HL-60 (cell line): ENCODE measurements around the gene DNAJB4.

ENCODE experiments used
- DNase-seq, 2 experiments: peaks; one replicate each; pipeline ENCODE4 v3.0.0-alpha.2; 2010 to 2020; ENCODE audit warnings: low read depth in 1 of 2, low spot score in 1 of 2
- H3K27ac ChIP-seq: fragments of 250-450 bp; sonication (Bioruptor Pico); replicated peaks from 2 replicates; pipeline ENCODE4 v1.5.1; 2020; ENCODE audit warnings: mild to moderate bottlenecking, moderate library complexity
- H3K27me3 ChIP-seq: fragments of 250-450 bp; sonication (Bioruptor Pico); 2 replicates; pipeline ENCODE4 v1.5.1; 2021; ENCODE audit warnings: mild to moderate bottlenecking, moderate library complexity; ENCODE audit not compliant: insufficient read depth, poor library complexity, severe bottlenecking
- H3K4me3 ChIP-seq: replicated peaks from 2 replicates; pipeline ENCODE4 v1.5.1; 2011; ENCODE audit warnings: mild to moderate bottlenecking, control low read depth, low read length; ENCODE audit not compliant: insufficient read depth
- CTCF ChIP-seq: IDR thresholded peaks from one replicate; pipeline ENCODE4 v1.5.1; 2011; ENCODE audit warnings: low read length, control low read depth, inconsistent platforms; ENCODE audit not compliant: insufficient read depth
- GABPA ChIP-seq: IDR thresholded peaks from 2 replicates; pipeline ENCODE4 v1.6.1; 2012; ENCODE audit warnings: low read depth
- POLR2AphosphoS5 ChIP-seq: IDR thresholded peaks from 2 replicates; pipeline ENCODE4 v1.6.1; 2012; ENCODE audit warnings: low read depth
- SPI1 ChIP-seq: IDR thresholded peaks from 2 replicates; pipeline ENCODE4 v1.6.1; 2012; ENCODE audit warnings: low read depth, mild to moderate bottlenecking, borderline replicate concordance
- TF ChIP-seq, protein P1 (sequence below): IDR thresholded peaks from 2 replicates; pipeline ENCODE4 v1.6.1; 2012; ENCODE audit warnings: low read depth; ENCODE audit not compliant: insufficient replicate concordance

DNAJB4 gene

DNA sequence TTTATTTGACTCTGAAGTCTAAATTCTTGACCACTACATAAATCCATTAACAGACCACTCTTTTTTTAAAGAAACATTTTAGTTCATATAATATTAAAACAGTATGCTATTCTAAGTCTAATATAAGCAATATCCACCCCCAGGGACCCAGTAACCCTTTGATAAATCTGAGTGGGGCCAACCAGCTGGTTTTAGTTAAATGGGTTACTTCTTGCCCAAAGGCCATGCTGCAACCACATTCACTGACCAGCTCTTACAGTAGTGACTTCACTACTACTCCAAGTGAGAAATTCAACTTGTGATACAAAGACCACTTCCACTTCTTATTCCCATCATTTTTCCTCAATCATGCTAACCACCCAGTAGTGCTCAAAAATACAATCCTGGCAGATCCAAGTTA, 46.3 kb upstream of the DNAJB4 start:
- no peak for TF ChIP-seq CTCF
- TF ChIP-seq, protein P1, sequence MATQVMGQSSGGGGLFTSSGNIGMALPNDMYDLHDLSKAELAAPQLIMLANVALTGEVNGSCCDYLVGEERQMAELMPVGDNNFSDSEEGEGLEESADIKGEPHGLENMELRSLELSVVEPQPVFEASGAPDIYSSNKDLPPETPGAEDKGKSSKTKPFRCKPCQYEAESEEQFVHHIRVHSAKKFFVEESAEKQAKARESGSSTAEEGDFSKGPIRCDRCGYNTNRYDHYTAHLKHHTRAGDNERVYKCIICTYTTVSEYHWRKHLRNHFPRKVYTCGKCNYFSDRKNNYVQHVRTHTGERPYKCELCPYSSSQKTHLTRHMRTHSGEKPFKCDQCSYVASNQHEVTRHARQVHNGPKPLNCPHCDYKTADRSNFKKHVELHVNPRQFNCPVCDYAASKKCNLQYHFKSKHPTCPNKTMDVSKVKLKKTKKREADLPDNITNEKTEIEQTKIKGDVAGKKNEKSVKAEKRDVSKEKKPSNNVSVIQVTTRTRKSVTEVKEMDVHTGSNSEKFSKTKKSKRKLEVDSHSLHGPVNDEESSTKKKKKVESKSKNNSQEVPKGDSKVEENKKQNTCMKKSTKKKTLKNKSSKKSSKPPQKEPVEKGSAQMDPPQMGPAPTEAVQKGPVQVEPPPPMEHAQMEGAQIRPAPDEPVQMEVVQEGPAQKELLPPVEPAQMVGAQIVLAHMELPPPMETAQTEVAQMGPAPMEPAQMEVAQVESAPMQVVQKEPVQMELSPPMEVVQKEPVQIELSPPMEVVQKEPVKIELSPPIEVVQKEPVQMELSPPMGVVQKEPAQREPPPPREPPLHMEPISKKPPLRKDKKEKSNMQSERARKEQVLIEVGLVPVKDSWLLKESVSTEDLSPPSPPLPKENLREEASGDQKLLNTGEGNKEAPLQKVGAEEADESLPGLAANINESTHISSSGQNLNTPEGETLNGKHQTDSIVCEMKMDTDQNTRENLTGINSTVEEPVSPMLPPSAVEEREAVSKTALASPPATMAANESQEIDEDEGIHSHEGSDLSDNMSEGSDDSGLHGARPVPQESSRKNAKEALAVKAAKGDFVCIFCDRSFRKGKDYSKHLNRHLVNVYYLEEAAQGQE = no peak
- no peak for TF ChIP-seq SPI1
- no peak for TF ChIP-seq GABPA
- no peak for TF ChIP-seq POLR2AphosphoS5
- Histone ChIP-seq H3K27me3 (no peaks in the 10 kb centered on the region), H3K4me3 (no peak overlapping the region), H3K27ac (no peak overlapping the region)
- DNase-seq = no peak

- no peak overlapping the region for H3K4me3 ChIP-seq
- H3K27me3 ChIP-seq = no peaks in the 10 kb centered on the region
- no peak for DNase-seq
- no peak overlapping the region for H3K27ac ChIP-seq
- TF ChIP-seq GABPA (no peak), SPI1 (no peak), POLR2AphosphoS5 (no peak), CTCF (no peak)
- TF ChIP-seq, protein P1 = no peak
These were observed 45.9 kb upstream of the DNAJB4 start for GRCh38 chr1:77958850-77959249.

DNA sequence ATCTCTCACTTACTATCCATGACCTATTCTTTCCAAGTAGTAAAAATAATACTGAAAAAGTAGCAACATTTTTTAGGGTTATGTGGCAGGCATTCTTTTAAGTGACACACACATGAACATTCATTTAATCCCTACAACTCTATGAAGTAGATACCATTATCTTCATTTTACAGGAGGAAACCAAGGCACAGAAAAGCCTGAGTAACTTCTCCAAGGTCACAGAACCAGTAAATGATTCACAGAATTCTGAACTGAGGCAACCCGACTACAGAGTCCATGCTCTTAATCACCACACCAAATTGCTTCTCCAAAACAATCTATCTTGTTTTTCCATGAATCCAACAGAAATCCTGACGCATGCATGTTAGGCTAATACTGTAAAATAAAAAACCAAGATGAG, 43.3 kb upstream of the DNAJB4 start:
- H3K27ac ChIP-seq = no peak overlapping the region
- DNase-seq = no peak
- H3K27me3 ChIP-seq = no peaks in the 10 kb centered on the region
- TF ChIP-seq POLR2AphosphoS5 = no peak
- no peak for TF ChIP-seq SPI1
- no peak for TF ChIP-seq CTCF
- no peak for TF ChIP-seq GABPA
- TF ChIP-seq, protein P1 = no peak
- H3K4me3 ChIP-seq = no peak overlapping the region
